Inflammatory macrophage (primary cell): ENCODE data around the gene GID4.
"Not testable (repeated sequence)": the region's sequence is repeated elsewhere in the genome, so short reads cannot be mapped to it uniquely, and the experiment has no call there.

Experiments used
- DNase-seq, 2 donors: peaks; one replicate each; pipeline ENCODE4 v3.0.0-alpha.2; 2020 to 2022
- total RNA-seq, 18 experiments: gene quantifications; one replicate each; lab custom pipeline; 2026; ENCODE audit warnings: mixed read lengths in 6 of 18, inconsistent platforms in 2 of 18; lab: John Stamatoyannopoulos, UW

Gene GID4
- total RNA-seq, result 2.6 to 13.3 (median 7.7) reads per million in 18 experiments

DNA sequence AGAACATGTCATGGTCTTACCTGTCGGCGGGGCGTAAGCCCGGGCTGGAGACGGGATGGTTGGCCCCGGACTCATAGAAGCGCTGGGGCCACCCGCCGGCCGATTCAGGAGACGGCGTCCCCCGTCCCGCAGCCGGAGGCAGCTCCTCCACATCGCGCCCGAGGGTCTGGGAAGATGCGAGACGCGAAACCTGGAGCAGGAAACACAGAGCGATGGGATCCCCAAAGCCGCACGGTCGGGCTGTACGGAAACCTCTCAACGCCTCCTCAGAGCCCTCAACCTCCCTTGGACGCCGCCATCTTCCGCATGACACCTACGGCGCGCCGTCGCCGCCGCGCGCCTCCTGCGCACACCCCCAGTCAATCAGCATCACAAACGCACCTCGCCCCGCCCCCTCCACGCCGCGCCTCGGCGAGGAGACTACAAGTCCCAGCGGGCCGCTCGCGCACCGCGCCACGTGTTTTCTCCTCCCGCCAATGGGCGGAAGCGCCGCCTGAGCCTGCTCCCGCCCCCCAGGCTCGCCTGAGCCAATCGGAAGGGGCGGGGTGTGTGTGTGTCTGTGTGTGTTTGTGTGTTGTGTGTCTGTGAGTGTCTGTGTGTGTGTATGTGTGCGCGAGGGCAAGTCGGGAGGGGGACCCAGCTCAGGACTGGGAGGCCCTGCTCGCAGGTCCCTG is at the start of gene GID4, which contains the start of gene ATPAF2:
Gene GID4 (plus strand): TSS at position 548 of the 674 bp plus-strand sequence. CDS start 57 bp downstream, at position 605.
Gene ATPAF2 (minus strand): TSS at position 308 of the 674 bp plus-strand sequence. CDS start 155 bp downstream, at position 153.
- DNase-seq, result peak; percentile 99 to 100

DNA sequence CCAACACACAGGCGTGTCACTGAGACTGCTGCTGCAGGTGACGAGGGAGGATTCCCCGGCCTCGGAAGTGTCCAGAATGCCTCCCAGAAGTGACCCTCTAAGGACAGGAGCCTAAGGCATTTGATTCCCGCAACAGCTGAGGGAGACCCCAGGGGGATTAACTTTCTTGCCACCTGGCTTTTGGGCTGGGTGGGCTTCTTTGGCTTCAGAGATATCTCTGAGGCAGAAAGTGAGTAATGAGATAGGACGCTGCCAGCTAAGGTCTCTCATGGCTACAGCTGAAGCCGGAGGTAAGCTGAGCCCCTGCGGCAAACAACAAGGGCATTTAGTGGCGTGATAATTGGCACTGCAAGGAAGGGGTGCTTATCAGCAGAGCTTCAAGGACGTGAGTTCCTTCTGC is 49.6 kb upstream of the GID4 start:
- DNase-seq, result no peak

DNA sequence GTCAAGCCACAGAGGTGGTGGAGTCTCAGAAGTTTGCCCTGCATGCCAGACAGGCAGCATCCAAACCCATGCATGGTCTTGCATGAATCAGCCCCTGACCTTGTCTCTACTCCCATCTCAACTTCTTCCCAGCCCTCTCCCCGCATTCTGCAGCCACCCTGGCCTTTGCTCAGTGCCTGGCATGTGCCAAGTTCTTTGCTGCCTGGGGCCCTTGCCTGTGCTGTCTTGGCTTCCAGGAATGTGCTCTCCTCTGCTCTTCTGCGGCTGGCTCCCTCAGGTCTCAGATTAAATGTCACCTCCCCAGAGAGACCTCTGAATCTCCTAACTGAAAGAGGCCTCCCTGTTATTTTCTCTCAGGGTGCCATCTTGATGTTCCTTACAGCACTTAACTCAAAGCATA is 48.9 kb upstream of the GID4 start:
- no peak for DNase-seq

DNA sequence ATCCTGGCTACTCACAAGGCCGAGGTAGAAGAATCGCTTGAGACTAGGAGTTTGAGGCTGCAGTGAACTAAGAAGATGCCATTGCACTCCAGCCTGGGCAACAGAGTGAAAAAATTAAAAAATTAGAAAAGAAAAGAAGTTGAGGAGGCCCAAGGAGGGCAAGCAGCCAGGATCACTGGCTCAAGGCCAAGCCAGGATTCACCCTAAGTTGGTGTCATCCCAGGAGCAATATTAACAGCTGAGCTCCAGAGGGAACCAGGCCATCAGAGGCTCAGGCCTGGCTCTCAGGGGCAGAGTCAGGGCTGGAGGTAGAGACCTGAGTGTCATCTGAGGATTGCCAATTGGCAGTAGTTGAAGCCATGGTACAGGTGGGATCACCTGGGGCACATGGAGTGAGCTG is 45.8 kb upstream of the GID4 start:
- DNase-seq, result no peak

DNA sequence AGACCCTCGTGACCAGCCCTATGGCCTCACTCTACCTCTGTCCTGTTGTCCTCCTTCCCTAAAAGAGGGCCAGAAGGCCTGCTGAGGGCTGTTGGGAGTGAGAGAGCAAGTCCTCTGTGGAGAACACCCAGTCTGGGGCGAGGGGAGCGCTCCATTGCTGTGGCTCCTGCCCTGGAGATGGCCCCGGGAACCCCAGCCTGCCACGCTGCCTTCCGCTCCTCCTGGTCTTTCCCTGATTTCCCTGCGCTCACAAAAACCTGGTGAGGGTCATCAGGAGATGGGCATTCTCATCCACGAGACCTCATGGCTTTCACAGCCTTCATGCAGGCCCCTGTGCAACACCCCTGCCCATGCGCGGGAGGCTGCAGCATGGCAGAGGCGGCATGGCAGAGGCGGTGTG is 45.4 kb upstream of the GID4 start:
- no peak for DNase-seq

DNA sequence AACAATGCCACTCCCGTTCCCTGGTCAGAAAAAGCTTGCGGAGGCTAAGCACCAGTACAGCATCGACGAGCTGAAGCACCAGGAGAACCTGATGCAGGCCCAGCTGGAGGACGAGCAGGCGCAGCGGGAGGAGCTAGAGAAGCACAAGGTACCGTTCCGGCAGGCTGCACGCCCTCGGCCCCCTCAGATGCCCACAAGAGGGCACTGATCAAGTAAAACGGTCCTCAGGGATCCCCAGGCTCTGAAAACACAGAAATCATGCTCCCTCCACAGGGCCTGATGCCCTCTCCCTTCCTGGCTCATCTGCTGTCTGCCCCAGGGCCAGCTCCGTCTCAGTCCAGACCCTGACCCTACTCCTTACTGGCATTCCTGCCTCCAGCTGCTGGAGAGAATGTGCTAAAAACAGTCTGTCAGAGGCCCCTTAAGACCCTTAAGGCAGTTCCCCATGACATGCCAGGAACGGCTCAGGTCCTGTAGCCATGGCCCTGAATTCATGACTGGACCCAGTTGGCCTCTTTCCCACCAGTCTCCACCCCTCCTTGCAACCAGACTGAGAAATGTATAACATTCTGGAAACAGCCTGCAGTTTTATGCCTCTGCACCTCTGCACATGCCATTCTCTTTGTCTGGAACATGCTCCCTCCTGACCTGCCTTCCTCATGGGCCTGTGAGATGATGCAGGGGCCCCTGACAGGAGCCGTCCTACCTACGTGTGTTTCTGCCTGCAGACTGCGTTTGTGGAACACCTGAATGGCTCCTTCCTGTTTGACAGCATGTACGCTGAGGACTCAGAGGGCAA is 44.7 kb upstream of the GID4 start:
- DNase-seq, result peak; percentile 29 to 46

DNA sequence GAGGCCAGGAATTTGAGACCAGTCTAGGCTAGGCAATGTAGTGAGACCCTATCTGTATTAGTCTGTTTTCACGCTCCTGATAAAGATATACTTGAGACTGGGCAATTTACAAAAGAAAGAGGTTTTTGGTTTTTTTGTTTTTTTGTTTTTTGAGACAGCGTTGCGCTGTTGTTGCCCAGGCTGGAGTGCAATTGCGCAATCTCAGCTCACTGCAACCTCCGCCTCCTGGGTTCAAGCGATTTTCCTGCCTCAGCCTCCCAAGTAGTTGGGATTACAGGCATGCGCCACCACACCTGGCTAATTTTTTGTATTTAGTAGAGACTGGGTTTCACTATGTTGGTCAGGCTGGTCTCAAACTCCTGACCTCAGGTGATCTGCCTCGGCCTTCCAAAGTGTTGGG is 43.3 kb upstream of the GID4 start:
- not testable (repeated sequence) for DNase-seq

DNA sequence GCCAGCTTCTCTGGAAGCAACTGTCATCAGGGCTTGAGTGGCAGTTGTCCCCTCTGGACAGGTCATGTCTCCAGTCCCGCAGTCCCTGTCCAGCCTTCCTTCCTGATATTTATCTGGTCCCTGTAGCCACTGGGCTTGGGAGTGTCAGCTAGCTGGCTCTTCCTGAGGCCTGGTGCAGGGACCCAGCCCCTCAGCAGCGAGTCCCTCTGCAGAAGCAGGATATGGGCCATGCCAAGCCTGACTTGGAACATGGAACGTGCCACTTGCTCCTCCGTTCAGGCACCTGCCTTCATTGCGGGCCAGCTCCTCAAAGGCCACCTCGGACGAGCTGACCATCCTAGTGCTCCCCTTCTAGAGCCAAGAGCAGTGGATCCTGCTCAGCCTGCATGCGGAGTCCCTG is 40.3 kb upstream of the GID4 start:
- DNase-seq, result no peak

DNA sequence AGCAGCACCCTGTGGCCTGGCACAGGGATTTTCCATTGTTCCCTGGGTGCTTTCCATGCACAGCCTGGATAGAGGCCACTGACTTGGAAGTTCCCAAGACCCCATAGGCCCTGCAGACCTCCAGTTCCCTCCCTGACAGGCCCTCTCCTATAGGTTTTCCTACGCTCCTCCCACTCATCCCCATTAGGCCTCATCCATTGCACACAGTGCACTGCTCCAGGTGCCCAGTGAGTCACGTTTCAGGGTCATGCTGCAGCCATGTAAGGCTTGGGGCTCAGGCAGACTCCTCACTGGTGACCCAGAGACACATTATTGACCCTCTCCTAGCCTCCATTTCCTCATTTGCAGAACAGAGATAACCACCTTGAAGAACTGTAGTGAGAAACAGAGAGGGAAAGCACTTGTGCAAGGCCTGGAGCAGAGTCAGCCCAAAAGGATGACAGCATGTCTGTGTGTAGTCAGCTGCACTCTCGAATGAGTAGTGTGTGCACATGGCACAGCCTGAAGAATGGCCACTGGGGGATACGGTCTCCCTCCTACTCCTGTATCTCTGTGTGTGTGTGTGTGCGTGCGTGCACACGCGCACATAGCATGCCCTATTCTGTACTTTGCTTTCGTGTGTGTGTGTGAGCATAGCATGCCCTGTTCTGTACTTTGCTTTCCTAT is 39.7 kb upstream of the GID4 start:
- no peak for DNase-seq

DNA sequence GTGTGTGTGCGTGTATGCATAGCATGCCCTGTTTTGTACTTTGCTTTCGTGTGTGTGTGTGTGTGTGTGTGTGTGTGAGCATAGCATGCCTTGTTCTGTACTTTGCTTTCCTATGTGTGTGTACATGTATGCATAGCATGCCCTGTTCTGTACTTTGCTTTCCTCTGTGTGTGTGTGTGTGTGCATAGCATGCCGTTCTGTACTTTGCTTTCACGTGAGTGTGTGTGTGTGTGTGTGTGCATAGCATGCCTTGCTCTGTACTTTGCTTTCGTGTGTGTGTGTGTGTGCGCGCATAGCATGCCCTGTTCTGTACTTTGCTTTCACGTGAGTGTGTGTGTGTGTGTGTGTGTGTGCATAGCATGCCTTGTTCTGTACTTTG is 39.2 kb upstream of the GID4 start:
- DNase-seq, result no peak

DNA sequence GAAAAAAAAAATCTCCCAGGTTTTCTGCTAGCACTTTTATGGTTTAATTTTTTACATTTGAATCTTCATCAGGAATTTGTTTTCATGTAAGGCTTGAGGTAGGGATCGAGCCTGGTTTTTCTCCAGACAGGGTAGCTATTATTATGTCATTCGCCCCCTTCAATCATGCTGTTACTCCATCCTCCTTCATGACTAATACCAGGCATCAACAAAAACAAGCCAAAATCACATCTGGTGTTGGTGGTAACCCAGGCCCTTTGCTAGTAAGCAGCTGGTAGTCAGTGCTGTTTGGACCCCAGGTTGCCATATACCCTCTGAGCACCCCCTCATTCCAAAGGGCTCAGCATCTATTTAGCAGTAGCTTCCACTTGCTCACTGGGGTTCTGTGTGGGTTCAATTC is 37.0 kb upstream of the GID4 start:
- DNase-seq, result no peak

DNA sequence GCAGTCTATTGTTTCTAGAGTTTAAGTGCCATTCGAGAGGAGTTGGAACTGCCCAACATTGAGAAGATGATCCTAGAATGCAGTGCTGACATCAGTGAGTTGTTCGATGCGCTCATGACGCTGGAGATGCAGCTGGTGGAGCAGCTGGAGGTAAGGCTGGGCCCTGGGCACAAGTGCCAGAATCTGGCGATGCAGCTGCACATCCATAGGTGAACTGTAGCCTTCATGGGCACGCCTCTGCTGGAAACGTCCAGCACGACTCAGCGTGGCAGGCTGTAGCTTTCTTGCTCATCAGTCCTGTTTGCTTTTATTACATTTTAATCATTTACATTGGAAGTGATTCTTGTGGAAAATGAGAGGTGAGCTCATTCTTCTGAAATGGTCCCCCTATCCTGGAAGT is 34.9 kb upstream of the GID4 start:
- DNase-seq, result no peak

DNA sequence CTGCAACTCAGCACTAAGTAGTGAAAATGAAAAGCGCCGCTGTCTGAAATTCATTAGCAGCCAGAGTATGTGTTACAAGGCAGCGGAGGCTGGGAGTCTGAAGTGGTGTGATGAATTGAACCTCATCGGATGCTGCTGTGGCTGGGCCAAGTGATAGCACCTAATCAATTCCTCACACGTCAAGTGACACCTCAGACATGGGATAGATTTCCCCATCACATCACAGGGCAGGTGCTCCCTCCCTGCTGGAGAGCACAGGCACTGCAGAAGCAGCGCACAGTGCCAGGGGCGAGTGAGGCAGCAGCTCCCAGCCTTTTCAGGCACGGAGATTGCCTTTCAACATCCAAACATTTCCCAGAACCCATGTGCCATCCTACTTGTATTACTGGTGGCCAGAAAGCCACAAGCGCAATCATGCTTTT is 34.3 kb upstream of the GID4 start:
- no peak for DNase-seq

DNA sequence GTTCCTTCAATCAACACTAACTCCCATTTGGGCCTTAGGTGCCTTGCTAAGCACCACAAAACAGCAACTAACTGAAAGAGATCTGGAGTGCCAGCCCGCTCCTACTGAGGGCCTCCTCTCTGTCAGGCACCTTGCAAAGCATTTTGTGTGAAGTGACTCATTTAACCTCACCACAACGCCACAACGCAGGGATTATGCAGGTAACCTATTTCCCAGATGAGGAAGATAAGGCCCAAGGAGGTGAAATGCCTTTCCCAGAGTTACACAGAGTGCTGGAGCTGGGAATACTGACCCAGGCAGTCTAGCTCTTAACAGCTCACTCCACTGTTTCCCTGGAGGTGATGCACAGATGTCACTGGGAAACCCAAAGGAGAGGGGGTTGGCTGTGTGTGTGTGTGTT is 33.7 kb upstream of the GID4 start:
- DNase-seq, result no peak

DNA sequence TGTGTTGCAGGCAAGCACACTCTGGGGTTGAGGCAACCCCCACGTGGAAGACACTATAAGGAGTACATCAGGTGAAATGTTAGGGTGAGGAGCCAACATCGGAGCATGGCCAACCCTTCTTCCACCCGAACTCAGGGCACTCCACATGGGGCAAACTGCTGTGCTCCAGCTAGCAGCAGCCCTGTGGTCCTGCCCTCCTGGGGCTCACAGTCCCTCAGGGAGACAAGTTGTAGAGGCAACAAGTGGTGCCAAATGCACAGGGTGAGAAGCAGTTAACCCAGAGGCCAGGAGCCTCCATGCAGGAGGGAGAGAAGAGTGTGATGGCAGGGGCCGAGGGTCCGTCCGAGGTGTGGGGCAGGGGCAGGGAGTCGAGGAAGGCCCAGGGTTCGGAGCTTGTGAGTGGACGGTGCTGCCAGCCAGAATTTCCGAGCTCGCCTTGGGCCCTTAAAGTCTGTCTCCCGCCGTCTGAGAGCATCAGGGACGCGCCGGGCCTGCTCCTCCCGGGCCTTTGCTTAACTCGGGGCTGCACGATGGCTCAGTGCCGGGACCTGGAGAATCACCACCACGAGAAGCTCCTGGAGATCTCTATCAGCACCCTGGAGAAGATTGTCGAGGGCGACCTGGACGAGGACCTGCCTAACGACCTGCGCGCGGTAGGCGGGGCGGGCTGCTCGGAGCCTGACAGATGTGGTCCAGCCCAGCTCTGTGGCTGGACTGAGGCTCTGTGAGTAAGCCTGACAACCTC is 32.5 kb upstream of the GID4 start:
- no peak for DNase-seq

DNA sequence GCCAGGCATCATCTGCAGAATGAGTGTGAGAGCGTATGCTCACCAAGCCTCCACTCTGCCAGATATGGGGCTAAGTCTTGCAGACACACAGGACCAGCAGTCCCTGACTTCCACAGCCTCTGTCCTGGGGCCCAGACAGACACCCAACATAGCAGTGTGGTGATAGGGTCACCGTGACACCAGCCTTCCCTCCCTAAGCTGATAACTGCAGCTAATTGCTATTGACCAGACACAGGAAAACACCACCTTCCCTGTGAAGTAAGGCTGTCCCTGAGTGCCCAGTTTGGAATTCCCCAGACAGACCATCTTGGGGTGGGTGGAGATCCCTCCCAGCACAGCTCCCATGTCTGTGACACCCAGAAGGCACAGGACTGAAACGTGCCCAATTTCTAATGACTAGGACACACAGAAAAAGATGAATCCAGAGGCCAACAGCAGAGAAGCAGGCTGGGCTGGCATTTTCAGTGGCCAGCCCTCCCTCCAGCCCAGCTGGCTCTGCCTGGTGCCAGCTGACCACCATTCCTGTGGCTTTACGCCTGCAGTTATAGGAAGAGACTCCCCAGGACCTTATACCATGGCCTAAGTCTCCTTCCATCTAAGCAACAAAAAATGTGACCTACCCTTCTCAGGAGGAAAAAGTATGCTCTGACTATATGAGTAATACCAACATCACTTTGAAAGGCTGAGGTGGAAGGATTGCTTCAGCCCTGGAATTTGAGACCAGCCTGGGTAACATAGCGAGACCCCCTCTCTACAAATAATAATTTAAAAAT is 30.5 kb upstream of the GID4 start:
- no peak for DNase-seq

DNA sequence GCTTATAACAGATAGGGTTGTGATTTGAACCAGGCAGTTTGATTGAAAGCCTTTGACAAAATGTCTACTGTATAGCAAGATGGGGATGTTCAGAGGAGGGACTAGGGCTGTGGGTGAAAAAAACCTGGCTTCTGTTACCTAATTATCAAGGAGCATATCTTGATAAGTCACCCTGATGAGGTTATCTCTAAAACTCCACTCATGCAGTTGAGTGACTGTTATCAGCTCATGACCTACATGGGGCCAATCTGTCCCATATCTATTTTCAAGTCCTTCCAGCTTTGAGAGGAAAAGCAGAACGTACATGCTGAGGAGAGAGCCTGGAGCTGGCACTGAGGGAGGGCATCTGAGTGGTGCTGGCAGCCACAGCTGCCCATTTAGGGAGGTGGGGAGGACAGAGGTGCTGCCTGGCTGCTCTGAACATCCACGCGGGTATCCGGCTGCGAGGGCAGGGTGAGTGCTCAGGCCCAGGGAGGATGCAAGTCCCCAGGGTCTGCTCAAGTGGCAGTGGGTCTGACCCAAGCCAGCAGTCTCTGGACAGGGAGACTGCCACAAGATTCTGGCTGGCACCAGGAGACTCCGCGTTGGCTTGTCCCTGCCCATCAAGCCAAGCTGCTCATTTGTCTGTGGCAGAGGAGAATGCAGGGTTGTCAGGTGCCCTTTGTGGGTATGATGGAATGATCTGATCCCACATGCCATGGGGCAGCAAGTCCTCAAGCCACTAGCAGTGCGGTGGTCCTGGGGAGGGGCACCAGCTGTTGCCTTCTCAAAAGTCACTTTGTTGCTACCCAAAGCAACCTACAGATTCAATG is 29.4 kb upstream of the GID4 start:
- DNase-seq, result no peak

DNA sequence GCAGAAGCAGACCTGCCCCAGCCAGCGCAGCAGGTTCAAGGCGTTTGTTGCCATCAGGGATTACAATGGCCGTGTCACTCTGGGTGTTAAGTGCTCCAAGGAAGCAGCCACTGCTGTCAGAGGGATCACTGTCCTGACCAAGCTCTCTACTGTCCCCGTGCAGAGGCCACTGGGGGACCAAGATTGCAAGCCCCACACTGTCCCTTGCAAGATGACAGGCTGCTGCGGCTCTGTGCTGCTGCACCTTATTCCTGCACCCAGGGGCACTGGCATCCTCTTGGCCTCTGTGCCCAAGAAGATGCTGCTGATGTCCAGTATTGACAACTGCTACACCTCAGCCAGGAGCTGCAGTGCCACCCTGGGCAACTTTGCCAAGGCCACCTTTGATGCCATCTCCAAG is 27.9 kb upstream of the GID4 start:
- no peak for DNase-seq

DNA sequence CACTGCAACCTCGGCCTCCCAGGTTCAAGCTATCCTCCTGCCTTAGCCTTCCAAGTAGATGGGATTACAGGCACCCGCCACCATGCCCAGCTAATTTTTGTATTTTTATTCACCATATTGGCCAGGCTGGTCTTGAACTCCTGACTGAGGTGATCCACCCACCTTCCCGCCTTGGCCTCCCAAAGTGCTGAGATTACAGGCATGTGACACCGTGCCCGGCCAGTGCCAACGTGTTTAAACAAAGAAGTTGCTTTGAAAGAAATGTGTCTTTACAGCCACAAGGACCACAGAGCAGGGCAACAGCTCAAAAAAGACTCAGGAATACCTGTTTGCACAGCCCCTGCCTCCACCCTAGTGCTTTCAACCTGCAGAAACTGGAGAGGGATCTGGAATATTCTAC is 25.2 kb upstream of the GID4 start:
- DNase-seq, result no peak

DNA sequence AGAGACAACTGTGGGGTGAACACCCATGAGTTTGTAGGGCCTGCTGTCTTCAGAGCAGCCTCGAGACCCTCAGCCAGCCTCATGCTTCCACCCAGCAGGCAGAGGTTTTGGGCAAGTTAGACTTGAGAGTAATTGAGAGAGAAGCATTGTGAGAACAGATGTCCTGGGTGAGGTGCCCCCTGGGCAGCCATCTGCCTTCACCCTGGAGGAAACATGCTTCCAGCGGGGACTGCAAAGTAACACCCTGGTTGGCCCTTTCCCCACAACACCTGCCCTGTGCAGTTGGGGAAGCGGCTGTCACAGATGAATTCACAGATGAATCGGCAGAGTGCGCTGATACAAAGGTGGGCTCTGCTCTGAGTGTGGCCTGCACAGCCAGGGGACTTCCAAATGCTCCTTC is 23.6 kb upstream of the GID4 start:
- DNase-seq, result no peak

DNA sequence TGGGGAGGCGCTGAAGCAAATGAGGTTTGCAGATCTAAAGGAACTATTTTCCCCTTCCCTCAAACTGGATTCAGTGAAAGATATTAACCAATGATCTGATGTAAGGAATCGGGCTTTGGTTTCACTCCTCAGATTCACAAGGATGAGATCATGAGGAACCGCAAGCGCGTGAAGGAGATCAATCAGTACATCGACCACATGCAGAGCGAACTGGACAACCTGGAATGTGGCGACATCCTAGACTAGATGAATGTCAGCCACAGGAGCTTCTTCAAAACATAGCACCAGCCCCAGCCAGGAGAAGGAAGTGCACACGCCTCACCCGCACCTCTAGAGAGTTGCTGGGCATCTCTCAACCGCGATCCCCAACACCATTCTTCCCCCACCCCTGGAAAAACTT is 22.8 kb upstream of the GID4 start:
- DNase-seq, result no peak
